ENCODE data around the gene NANOS2.

Gene NANOS2

DNA sequence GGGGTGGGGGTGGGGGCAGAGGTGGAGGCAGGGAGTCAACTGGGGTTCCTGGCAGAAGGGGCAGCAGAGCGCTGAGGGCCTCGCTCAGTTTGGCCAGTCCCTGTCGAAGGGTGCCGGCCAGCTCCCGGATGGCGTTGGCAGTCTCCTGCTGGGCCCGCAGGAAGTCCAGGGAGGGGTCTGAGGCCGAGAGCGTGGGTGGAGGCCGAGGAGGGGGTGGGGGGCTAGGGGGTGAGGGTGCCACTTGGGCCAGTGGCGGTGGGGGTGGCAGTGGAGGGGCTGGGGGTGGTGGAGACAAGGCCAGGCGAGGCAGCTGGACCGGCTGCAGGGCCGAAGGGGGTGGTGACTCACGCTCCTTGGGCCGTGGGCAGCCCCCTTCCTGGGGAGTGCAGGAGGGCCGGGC is 23.7 kb downstream of the NANOS2 start:
- no peak for DNase-seq

DNA sequence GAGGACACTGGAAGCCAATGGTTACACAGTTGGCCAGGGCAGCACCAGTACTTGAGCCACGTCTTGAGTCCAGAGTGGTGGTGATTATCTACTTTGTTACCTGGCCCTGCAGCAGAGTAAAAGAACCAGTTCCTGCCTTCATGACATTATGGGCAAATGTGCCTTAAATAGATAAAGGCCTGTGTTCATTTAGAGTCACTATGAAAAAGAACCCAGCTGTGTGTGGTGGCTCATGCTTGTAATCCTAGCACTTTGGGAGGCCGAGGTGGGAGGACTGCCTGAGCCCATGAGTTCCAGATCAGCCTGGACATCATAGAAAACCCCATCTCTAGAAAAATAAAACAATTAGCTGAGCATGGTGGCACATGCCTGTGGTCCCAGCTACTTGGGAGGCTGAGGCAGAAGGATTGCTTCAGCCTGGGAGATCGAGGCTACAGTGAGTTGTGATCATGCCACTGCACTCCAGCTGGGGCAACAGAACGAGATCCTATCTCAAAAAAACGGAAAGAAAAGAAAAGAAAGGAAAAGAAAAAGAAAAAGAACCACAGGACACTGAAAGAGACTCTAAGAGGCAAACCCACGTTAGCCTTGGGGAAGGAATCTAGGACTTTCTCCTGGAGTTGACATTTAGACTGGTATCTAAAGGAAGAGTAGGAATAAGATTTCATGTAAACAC is 25.2 kb downstream of the NANOS2 start:
- no peak for DNase-seq

DNA sequence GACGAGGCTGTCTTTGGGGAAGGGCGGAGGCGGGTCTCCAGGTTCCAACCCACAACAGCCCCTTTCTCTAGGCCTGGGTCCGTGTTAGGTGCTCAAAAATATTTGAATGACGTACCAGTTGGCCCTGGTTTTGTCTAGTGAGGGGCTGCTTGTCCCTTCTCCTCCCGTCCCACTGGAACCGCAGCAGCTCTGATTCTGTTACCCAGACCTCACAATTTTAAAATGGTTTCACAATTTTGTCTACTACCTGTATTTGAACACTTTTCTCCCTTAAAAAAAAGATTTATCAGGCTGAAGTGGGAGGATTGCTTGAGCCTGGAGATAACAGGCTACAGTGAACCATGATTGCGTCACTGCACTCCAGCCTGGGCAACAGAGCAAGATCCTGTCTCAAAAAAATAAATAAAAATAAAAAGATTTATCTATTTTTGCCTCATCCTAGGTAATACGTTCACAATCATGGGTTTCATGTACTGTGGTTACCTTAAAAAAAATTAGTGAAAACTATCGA is 27.3 kb downstream of the NANOS2 start:
- no peak for DNase-seq

DNA sequence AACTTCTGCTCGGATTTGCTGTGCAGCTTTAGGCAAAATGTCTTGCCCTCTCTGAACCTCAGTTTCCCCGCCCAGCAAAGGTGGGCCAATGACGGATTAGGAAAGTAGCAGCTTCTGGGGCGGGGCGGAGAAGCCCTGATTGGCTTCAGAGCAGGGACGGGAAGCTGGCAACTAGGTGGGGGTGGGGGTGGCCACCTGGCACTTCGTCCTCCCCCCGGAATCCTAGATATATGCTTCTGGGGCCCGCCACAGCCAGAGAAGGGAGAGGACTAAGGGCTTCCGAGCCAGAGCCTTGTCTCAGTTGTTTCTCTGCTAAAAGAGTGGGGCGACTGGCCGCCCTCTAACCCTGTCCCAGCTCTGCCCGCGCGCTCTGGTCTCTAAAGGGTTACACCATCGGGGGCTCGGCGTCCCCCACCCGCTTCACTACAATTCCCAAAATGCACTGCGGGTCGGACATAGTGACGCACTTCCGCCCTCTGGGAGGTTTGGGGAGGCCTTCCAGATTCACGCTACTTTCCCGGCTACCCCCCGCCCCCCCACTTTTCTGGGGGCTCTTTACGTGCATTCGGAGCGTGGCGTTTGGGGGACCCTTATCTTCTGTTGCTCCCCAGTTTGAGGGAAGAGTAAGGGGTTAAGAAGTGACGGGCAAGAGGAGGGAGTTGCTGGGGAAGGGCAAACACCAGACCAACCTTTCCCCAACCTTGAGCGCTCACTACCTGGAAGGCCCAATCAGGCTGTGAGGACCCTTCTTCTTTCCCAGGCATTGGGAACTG is 28.0 kb downstream of the NANOS2 start:
- peak; percentile 94 for DNase-seq

DNA sequence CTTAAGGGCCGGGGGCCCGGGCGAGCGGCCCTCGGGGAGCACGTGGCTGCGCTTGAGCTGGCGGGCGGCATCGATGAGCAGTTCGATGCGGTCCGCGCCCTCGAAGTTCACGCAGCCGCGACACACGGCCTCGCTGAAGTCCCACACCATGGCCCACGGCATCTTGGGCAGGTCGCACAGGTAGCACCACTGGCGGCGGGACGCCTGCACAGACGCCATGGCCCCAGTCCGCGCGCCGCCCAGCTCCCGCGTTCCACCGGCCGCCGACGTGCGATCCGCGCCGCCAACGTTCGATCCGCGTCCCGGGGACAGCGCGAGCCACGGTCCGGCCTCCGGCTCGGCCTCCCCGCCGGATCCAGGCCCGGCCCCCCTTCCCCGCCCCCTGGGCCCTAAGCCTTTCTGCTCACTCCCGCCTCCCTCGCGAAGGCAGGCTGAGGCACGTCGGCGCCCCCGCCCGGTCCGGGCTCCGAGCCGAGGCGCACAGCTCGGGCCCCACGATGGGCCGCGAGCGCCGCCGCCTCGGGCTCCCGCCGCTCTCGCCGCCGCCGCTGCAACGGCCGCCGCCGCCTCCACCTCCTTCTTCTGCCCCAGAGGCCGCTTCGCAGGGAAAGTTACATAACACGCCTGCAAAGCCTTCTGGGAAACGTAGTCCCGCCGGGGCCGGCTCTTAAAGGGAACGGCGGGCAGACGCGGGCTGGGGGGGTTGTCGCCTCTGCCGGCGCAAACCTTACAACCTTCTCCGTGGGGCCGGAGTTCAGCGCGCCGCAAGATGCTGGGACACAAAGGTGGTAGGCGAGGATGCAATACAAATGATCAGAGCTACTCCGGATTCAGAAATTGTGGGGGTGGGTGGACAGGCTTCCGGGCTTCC is 28.8 kb downstream of the NANOS2 start, which contains the start of gene IRF2BP1:
Gene IRF2BP1 (minus strand): TSS at position 586 of the 871 bp plus-strand sequence. CDS start 367 bp downstream, at position 219.
- peak; percentile 95 for DNase-seq

DNA sequence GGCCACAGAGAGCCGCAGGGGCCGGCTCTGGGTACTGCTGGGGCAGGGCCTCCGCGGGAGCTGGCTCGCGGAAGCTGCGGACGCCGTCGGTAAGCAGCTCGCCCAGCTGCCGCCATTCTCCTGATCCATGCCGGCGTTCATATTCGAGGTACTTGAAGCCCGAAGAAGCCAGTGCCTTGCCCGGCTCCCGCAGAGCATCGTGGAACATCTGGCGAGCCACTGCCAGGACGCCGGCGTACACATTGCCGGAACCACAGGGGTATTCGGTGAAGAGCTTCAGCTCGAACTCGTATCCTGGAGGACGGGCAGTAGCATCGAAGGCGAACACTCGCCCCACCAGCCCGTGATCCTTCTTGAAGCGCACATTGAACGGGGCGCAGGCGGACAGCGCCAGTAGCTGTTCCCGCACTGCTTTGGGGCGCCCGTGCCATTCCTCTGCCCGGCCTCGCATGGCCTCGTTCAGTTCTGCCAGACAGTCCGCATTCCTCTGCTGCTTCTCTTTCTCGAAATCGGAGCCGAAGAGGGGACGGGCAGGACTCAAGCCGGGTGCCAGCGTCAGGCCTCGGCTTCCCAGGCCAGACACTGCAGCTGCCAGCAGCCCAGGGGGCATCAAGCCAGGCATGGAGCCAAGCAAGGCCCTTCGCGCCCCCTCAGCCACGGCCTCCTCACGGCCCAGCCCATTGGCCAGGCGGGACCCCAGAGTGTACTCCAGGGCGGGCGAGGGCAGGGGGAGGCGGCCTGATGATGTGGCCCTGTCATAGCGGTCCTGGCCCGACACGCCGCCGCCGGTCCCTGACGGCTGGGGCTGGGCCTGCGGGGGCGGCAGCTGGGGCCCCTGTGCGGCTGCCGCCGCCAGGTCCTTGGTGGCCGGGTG is 29.7 kb downstream of the NANOS2 start:
- DNase-seq, result no peak

DNA sequence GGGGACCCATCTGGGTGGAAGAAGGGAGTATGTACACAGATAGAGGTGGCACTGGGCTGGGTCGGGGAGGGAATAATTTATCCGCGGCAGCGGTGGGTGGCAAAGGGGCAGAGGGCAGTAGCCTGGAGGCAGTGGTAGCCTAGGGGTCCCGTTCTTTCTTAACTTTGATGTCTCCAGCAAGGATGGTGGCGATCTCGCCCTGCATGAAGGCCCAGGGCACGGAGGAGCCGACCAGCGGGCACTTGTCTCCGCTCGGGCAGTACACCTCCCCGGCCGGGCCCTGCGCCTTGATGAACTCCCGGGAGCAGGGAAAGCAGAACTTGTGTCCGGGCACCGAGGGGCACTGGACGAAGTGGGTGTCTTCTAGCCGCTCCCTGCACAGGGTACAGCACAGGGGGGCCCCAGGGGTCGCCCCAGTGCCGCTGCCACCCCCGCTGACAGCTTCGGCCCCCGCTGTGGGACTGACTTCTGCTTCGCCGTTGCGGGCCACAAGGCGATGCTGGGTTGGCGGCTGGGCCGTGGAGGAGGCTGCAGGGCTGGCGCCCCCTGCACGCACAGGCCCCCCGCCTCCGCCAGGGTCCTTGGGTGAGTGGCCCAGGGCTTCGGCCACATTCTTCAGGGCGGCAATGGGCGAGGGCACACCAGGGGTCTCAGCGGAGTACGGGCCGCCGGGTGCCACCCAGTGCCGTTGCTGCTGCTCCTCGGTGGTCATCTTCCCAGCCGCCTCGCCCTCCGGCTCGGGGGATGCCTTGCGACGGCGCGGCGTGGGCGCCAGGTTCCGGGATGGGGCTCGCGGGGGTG is 30.5 kb downstream of the NANOS2 start:
- DNase-seq, result no peak

DNA sequence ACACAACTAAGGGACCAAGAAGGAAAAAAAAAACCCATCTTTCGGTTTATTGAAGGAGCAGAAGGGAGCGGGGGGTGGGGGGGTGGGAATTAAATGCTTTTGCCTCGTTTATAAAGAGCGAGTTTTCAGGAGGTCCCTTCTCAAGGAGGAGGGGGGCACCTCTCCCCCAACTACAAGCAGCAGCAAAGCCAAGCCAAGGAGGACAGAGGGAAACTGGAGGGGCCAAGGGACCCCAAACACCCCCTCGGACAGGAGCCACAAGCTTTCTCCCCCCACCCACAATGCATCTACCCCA is 31.0 kb downstream of the NANOS2 start:
- DNase-seq, result no peak

DNA sequence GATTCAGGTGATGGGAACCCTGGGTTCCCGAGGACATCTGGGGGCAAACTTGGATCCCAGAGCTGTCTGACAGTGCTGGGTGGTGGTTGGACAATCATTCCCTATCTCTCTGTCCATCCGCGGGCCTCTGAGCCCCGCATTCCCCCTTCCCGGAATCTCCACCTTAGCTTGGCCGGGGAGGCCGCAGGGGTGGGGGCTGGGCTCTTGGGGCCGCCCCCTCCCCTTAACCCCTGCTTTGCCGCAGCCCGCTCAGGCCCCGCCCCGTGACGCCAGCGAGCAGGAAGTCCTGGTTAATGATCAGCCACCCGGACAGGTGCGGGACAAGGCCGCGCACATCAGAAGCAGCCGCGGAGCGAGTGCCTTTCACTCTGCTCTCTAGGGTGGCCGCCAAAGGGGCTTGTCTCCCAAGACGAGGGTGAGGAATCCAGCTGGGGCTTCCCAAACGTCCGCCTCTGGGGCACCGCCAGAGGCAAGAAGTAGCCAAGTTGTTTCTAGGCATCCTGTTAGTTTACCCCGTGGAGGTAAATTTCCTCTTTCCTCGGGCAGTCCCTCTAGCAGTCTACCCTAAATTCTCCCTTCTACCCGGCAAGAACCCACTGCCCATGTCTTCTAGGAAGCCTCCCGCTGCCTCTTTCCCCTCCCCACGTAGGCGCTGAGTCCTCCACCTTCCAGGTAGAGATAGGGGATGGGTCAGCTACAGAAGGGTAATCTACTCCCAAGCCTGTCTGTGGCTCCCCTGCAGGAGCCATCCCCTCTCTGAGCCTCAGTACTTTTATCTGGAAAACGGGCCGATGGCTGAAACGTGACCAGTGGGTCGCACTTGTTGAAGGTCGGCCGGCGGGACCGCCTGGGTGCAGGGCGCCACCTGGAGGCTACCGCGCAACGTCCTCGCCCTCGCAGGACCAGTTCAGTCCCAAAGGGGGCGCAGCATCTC is 31.7 kb downstream of the NANOS2 start:
- peak; percentile 87 for DNase-seq

DNA sequence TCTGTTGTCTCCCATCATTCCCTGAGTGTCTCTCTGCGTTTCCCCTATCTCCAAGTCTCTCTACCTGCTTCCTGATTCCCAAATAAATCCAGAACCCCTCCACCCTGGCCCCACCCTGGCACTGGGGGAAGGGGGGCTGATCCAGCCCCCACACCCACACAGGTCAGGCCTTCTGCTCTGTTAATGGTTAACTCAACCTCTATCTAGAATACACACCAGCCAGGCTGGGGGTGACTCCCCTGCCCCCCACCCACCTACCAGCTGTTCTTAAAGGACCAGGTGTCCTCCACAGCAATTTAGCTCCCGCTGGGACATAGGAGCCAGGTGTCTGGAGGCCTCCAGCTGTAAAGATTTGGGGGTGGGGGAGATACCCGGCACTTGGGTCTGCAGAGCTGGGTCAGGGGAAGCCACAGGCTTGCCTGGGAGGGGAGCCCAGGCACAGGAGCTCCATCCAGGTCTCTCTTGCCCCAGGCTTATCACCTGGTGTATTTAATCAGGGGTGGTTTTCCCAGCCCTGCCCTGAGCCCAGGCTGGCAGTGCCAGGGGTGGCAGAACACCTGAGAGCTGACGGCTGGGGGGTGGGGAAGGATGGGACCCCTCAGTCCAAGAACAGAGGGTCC is 32.6 kb downstream of the NANOS2 start:
- DNase-seq, result no peak

DNA sequence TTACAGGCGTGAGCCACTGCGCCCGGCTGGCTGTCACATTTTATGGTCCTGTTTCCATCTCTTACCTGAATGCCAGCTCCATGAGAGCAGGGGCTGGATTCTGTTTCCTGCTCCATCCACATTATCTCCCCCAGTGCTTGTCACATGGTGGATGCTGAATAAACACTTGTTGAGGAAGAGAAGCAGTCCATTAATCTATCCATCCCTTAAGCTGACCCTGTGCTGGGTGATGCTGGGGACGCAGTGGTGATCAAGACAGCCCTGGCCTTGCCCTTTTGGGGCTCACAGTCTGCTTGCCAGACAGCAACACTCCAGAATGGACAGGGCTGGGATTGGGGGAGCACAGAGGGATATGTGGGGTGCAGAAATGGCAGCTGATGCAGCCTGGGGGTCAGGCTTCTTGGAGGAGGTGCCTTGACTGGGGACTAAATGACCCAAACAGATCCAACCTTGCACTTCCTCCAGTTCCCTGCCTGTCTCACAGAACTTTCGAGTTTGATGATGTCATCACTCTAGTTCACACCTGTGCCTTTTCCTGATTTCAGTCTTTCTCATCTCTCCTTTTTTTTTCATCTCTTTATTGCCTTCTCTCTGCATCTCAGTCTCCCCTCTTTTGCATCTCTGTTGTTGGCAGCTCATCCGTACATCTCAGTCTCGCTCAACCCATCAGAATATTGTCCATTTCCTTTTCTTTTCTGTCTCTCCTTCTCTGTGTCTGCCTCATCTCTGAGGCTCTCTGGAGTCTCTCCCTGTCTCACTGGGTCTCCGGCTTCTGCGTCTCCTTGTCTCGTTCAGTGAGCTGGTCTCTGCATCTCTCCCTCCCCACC is 33.3 kb downstream of the NANOS2 start:
- no peak for DNase-seq

DNA sequence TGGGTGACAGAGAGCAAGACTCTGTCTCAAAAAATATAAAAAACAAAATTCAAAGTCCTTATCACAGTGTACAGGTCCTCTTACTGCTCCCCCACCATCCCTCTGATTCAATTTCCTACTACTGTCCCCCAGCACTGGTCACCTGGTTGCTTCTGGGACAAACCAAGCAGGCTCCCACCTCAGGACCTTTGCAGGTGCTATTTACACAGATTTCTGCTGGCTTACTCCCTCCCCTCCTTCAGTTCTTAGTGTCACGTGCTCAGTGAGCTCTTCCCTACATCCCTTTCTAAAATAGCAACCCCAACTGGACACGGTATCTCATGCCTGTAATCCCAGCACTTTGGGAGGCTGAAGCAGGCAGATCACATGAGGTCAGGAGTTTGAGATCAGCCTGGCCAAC is 34.6 kb downstream of the NANOS2 start:
- no peak for DNase-seq

DNA sequence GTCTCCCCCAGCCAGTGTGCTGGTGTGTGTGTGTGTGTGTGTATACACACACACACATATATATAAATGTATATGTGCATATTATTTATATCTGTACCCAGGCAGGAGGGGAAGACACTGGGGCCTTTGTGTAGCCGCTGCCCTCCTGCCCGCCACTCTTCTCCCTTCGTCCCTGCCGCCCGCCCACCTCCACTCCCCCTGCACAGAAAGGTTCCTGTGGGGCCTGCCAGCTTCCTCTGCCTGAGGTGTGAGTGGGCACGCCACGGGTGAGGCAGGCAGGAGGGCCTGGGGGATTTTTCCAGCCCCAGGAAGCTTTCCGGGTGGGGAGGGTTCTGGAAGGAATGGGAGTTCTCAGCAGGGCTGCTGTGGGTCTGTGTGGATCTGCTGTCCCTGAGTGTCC is 35.5 kb downstream of the NANOS2 start:
- DNase-seq, result peak; percentile 73

DNA sequence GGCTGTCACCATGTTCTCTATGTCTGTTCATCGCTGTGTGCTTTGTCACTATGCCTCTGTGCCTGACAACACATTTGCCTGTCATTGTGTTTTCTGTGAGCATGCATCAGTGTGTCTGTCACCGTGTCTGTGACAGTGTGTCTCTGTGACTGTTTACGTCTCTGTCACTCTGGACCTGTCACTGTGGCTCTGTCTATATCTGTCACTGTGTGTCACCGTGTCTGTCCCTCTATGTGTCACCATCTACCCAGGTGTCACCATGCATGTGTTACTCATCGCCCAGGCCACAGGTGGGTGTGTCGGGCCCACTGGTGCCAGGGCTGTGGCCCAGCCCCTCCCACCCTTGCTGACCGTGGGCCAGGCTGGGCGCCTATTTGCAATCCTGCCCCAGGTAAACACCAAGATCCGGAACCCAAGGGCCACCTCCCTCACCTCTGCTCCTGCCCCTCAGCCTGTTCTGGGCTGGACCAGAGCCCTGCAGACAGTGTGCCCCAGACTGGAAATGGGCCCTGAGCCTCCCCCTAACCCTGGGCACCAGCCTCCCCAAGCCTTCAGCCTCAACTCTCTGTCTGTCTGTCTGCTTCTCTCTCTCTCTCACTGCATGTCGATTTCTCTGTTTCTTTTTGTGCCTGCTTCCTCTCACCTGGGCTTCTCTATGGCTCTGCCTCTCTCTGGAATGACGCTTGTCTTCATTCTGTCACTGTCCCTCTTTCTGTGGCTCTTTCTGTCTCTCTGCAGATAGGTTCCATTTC is 36.4 kb downstream of the NANOS2 start:
- DNase-seq, result no peak

DNA sequence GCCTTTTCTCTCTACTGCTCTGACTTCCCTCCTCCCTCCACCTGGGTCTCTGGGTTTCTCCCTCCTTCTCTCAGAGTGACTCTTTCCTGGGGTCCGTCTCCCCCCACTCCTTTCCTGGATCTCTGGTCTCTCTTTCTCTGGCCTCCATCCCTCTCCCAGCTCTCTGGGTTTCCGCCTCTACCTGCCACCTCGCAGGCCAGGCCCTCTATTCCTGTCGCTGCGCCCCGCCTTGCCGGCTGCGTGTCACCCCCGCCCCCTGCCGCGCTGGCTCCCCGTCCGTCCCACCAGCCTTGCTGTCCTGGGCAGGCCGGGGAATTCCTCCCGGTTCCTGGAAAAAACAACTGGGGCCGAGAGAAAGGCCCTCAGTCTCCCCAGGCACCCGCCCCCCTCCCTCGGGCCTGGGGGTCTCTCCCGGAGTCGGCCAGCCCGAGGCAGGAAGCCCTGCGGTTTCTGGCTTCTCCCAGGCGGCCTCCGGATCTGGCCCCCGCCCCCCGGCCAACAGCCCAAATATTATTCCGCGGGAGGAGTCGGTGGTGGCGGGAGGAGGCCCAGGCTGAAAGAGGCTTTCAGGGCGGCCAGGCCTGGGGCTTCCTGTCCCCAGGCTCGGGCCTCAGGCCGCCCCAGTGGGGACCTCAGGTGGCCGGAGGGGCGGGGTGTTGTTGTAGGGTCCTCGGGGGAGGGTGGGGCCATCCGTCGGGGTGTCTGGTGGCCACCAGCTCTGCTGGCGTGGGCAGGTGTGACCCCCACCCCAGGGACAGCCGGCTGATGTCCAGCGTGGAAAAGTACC is 38.0 kb downstream of the NANOS2 start:
- DNase-seq, result peak; percentile 89

DNA sequence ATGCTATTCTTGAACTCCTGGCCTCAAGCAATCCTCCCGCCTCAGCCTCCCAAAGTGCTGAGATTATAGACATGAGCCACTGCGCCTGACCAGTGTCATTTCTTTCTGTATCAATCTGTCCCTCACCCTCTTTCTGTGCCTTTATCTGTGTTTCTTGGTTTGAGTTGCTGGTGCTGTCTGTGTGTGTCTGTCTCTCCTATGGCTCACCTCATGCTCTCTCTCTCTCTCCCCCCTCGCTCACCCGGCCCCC is 38.5 kb downstream of the NANOS2 start:
- no peak for DNase-seq

DNA sequence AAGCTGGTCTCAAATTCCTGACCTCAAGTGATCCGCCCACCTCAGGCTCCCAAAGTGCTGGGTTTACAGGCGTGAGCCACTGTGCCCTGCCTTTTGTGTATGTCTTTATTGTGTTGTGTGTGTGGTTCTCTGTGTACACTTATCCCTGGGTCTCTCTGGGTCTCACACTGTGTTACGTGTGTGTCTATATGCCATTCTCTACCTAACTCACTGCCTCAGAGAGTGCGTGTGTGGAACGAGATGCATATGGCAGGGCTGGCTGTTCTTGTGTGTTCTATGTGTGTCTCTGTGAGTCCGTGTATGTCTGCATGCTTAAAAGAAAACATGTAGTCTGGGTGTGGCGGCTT is 40.0 kb downstream of the NANOS2 start:
- no peak for DNase-seq
